Measurements from ENCODE around the gene ADAM22.

DNA sequence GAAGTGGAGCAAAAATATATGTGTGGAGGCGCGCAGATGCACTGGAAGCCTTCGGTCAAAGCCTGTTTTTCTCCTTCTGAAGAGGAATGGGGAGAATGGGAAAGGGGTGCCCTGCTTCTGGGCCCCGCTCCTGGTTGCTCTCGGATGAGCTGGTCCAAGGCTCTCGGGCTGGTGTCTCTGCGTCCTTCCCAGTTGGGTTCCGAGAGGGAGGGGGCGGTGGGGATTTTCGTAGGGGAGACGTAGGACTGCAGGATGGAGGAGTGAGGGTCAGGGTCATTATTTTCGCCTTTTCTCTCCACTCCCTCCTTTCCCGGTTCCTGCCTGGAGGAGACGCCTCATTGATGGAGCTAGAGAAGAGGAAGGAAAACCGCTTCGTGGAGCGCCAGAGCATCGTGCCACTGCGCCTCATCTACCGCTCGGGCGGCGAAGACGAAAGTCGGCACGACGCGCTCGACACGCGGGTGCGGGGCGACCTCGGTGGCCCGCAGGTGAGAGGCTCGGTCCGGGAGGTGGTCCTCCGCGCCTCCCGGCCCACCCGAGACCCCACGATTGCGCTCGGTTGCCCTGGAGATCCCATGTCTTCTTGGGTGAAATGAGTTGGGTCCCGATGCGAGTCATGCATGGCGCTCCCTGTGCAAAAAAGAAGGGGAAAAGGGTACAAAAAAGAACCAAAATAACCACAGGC, 790 bp downstream of the ADAM22 start:
- TF ChIP-seq SMC3 (IDR thresholded peaks at IDR 0.05; ENCODE audit: low read depth, low read length) (no peak), CTCF (conservative IDR thresholded peaks at IDR 0.05; ENCODE audit: low read depth, low read length) (no peak), NFE2L2 (IDR thresholded peaks at IDR 0.05; ENCODE audit: low read depth, low read length) (no peak), POLR2A (IDR thresholded peaks at IDR 0.05; ENCODE audit: low read depth, low read length) (no peak), RFX5 (IDR thresholded peaks at IDR 0.05; ENCODE audit: low read depth, low read length) (no peak), RCOR1 (IDR thresholded peaks at IDR 0.05; ENCODE audit: insufficient replicate concordance, low read length) (no peak), MAFK (IDR thresholded peaks at IDR 0.05; ENCODE audit: low read depth, low read length) (no peak), MAZ (IDR thresholded peaks at IDR 0.05; ENCODE audit: borderline replicate concordance, low read depth, low read length) (no peak), RAD21 (IDR thresholded peaks at IDR 0.05; ENCODE audit: low read length) (no peak), MXI1 (IDR thresholded peaks at IDR 0.05; ENCODE audit: borderline replicate concordance, low read depth, low read length) (no peak), CHD1 (IDR thresholded peaks at IDR 0.05; ENCODE audit: low read depth, low read length) (no peak), FOS (IDR thresholded peaks at IDR 0.05; ENCODE audit: low read depth, low read length) (no peak), BHLHE40 (IDR thresholded peaks at IDR 0.05; ENCODE audit: low read depth, low read length) (no peak)

All from IMR-90 (cell line).